ENCODE data around the gene SACS.

The SACS gene

DNA sequence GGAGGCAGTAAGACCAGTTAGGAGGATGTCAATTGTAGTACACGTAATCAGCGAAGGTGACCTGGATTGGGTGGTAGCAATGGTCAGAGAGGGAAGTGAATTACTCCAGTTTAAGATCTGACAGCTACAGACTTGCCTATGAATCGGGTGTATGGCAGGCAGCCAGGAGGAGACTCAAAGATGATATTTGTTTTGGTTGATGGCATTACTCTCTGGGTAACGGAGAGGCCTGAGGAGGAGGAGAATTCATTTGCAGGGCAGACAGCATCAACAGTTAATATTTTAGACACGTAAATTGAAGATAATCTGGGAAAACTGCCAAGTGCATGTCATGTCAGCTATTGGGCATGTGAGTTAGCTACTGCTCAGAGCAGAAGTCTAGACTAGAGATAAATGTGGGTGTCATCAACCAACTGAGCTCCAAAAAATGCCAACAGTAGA lies 143.6 kb downstream of the SACS start:
- no peak for DNase-seq (ENCODE audit: low spot score)

DNA sequence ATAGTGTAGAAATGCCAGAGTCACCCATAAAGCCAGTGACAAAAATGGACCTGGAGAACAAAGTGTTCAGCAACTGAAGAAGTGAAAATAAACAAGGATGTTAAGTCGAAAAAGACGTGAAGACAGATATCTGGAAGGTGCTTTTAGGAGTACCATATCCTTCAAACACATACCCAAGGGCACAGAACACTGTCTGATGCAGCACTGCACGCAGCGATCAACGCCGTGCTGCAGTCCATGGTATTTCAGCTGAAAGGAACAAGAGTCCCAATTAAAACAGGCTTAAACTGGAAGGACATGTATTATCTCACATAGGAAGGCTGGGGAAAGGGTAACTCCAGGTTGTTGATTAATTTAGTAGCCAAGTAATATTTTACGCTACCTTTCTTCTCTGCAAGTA lies 144.5 kb downstream of the SACS start:
- DNase-seq (ENCODE audit: low spot score), result no peak

DNA sequence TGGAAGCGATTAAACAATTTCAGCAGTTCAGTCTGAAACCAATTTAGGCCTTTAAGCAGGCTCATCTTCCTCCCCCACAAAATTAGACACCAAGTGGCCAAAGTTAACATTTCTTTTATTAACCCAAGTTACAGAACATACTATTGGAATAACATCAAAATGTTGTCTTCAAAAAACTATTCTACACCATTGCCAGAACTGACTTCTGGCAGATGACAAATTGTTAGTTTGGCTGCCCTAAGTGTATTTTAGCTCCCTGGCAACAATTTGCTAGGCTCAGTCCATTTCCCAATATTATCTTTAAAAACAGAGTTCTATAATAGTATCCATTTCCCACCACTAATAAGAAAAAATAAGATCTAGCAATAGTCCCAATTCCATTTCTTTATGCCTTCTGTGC lies 144.9 kb downstream of the SACS start:
- no peak for DNase-seq (ENCODE audit: low spot score)

DNA sequence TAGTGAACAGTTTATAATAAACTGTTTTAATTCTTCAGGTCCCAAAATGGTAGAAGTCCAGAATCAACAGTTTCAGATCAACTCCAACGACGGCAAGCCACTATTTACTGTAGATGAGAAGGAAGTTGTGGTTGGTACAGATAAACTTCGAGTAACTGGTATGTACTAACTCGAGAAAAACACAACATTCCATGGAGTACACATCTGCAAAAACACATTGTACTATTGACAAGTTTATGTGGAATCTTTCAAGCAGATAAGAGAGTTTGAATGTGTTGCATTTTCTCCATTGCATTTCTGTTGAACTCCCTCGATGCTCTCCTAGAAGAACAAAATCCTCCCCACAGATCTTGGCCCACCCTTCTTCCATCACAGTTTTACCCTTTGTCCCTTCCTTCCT lies 154.2 kb downstream of the SACS start:
- DNase-seq (ENCODE audit: low spot score), result no peak
